ENCODE data around the gene TOR3A.

Gene TOR3A

DNA sequence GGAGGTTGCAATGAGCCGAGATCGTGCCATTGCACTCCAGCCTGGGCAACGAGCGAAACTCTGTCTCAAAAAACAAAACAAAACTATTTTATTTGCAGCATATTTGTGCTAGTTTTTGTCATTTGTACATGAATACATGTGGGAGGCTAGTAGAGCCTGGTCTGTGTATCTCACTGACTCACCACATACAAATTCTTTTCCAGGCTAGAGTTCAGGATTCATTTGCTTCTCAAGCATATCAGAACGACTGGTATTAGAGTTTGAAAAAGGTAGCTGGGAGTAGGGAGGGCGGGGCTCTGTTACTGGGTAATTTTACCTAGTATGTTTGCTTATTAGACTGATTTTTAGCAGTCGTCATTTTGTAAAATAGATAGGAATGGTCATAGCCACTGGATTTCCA, 4.5 kb upstream of the TOR3A start:
- Histone ChIP-seq H3K4me3 (ENCODE audit: low read depth in 1 of 2, low read length in 2 of 2) (no peak overlapping the region), H3K27me3 (ENCODE audit: control insufficient read depth in 1 of 2, insufficient read depth in 2 of 2, low read length in 2 of 2) (no peaks in the 10 kb centered on the region), H3K9ac (ENCODE audit: low read depth in 1 of 2, low read length in 2 of 2) (no peak overlapping the region), H3K27ac (ENCODE audit: low read depth, low read length) (no peak overlapping the region), H3K4me1 (ENCODE audit: control insufficient read depth in 1 of 2, insufficient read depth in 2 of 2, low read length in 2 of 2) (peaks cover 9 to 17% of the 10 kb centered on the region in 2 donors), H3K9me3 (ENCODE audit: control insufficient read depth in 1 of 2, low read length in 2 of 2) (no peaks in the 10 kb centered on the region), H3K36me3 (ENCODE audit: control insufficient read depth in 1 of 2, insufficient read depth in 2 of 2, low read length in 2 of 2) (peaks cover 8% of the 10 kb centered on the region in 2 donors)

DNA sequence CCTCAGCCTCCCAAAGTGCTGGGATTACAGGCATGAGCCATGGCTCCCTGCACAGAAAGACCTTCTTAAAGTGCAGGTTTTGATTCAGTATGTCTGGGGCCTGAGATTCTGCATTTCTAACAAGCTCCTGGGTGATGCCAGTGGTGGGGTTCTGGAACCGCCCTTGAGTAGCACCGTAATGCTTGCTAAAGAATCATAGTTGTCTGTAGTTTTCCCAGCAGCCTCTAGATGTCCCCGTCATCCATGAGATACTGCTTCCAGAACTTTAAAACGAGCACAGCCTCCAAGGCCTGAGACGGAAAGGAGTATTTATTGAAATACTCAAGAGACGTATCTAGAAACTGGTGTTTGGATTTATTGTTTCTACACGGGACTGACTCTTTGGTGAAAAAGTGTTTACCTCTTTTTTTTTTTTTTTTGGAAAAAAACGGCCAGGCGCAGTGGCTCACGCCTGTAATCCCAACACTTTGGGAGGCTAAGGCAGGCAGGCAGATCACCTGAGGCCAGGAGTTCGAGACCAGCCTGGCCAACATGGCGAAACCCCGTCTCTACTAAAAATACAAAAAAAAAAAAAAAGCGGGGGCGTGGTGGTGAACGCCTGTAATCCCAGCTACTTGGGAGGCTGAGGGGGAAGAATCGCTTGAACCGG, 2.6 kb upstream of the TOR3A start:
- no peak overlapping the region for H3K4me3 ChIP-seq (ENCODE audit: low read depth in 1 of 2, low read length in 2 of 2)
- no peaks in the 10 kb centered on the region for H3K9me3 ChIP-seq (ENCODE audit: control insufficient read depth in 1 of 2, low read length in 2 of 2)
- peaks cover 18 to 31% of the 10 kb centered on the region in 2 donors for H3K4me1 ChIP-seq (ENCODE audit: control insufficient read depth in 1 of 2, insufficient read depth in 2 of 2, low read length in 2 of 2)
- peaks cover 0 to 5% of the 10 kb centered on the region in 2 donors for H3K36me3 ChIP-seq (ENCODE audit: control insufficient read depth in 1 of 2, insufficient read depth in 2 of 2, low read length in 2 of 2)
- H3K27ac ChIP-seq (ENCODE audit: low read depth, low read length) = no peak overlapping the region
- H3K9ac ChIP-seq (ENCODE audit: low read depth in 1 of 2, low read length in 2 of 2) = no peak overlapping the region
- no peaks in the 10 kb centered on the region for H3K27me3 ChIP-seq (ENCODE audit: control insufficient read depth in 1 of 2, insufficient read depth in 2 of 2, low read length in 2 of 2)

- Histone ChIP-seq H3K27me3 (ENCODE audit: control insufficient read depth in 1 of 2, insufficient read depth in 2 of 2, low read length in 2 of 2) (no peaks in the 10 kb centered on the region), H3K4me1 (ENCODE audit: control insufficient read depth in 1 of 2, insufficient read depth in 2 of 2, low read length in 2 of 2) (peaks cover 18 to 31% of the 10 kb centered on the region in 2 donors), H3K27ac (ENCODE audit: low read depth, low read length) (peak overlapping the region; percentile 64), H3K9ac (ENCODE audit: low read depth in 1 of 2, low read length in 2 of 2) (peak overlapping the region; percentile 81 to 98), H3K4me3 (ENCODE audit: low read depth in 1 of 2, low read length in 2 of 2) (peak overlapping the region; percentile 80 to 95), H3K36me3 (ENCODE audit: control insufficient read depth in 1 of 2, insufficient read depth in 2 of 2, low read length in 2 of 2) (peaks cover 0 to 14% of the 10 kb centered on the region in 2 donors), H3K9me3 (ENCODE audit: control insufficient read depth in 1 of 2, low read length in 2 of 2) (no peaks in the 10 kb centered on the region)
These were observed 794 bp upstream of the TOR3A start for GRCh38 chr1:179080866-179081686.

GRCh38 chr1:179082333-179082998, 596 bp downstream of the TOR3A start:
- H3K9ac ChIP-seq (ENCODE audit: low read depth in 1 of 2, low read length in 2 of 2) = peak overlapping the region; percentile 81 to 98
- peak overlapping the region; percentile 64 for H3K27ac ChIP-seq (ENCODE audit: low read depth, low read length)
- H3K36me3 ChIP-seq (ENCODE audit: control insufficient read depth in 1 of 2, insufficient read depth in 2 of 2, low read length in 2 of 2) = peaks cover 3 to 22% of the 10 kb centered on the region in 2 donors
- H3K4me3 ChIP-seq (ENCODE audit: low read depth in 1 of 2, low read length in 2 of 2) = peak overlapping the region; percentile 80 to 95
- H3K9me3 ChIP-seq (ENCODE audit: control insufficient read depth in 1 of 2, low read length in 2 of 2) = no peaks in the 10 kb centered on the region
- no peaks in the 10 kb centered on the region for H3K27me3 ChIP-seq (ENCODE audit: control insufficient read depth in 1 of 2, insufficient read depth in 2 of 2, low read length in 2 of 2)
- peaks cover 18 to 37% of the 10 kb centered on the region in 2 donors for H3K4me1 ChIP-seq (ENCODE audit: control insufficient read depth in 1 of 2, insufficient read depth in 2 of 2, low read length in 2 of 2)

GRCh38 chr1:179082999-179083335, 1.1 kb downstream of the TOR3A start:
- H3K4me3 ChIP-seq (ENCODE audit: low read depth in 1 of 2, low read length in 2 of 2) = peak overlapping the region; percentile 80 to 95
- no peaks in the 10 kb centered on the region for H3K27me3 ChIP-seq (ENCODE audit: control insufficient read depth in 1 of 2, insufficient read depth in 2 of 2, low read length in 2 of 2)
- H3K36me3 ChIP-seq (ENCODE audit: control insufficient read depth in 1 of 2, insufficient read depth in 2 of 2, low read length in 2 of 2) = peaks cover 3 to 26% of the 10 kb centered on the region in 2 donors
- H3K27ac ChIP-seq (ENCODE audit: low read depth, low read length) = no peak overlapping the region
- H3K9ac ChIP-seq (ENCODE audit: low read depth in 1 of 2, low read length in 2 of 2) = peak overlapping the region; percentile 81 to 98
- H3K9me3 ChIP-seq (ENCODE audit: control insufficient read depth in 1 of 2, low read length in 2 of 2) = no peaks in the 10 kb centered on the region
- H3K4me1 ChIP-seq (ENCODE audit: control insufficient read depth in 1 of 2, insufficient read depth in 2 of 2, low read length in 2 of 2) = peaks cover 18 to 37% of the 10 kb centered on the region in 2 donors

DNA sequence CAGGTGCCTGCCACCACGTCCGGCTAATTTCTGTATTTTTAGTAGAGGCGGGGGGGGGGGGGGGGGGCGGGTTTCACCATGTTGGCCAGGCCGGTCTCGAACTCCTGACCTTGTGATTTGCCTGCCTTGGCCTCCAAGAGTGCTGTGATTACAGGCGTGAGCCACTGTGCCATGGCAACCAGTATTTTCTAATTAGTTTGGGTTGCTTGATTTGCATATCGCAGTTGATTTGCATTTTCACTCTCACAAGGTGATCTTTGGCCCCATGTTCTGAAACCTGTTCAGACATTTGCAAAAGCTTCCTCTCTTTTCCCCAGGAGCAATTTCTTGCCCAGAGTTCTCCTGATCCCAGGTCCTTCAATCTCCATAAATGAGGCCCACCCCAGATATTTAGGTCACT, 1.7 kb downstream of the TOR3A start:
- Histone ChIP-seq H3K27me3 (ENCODE audit: control insufficient read depth in 1 of 2, insufficient read depth in 2 of 2, low read length in 2 of 2) (no peaks in the 10 kb centered on the region), H3K27ac (ENCODE audit: low read depth, low read length) (no peak overlapping the region), H3K4me1 (ENCODE audit: control insufficient read depth in 1 of 2, insufficient read depth in 2 of 2, low read length in 2 of 2) (peaks cover 18 to 39% of the 10 kb centered on the region in 2 donors), H3K36me3 (ENCODE audit: control insufficient read depth in 1 of 2, insufficient read depth in 2 of 2, low read length in 2 of 2) (peaks cover 3 to 30% of the 10 kb centered on the region in 2 donors), H3K9me3 (ENCODE audit: control insufficient read depth in 1 of 2, low read length in 2 of 2) (no peaks in the 10 kb centered on the region), H3K4me3 (ENCODE audit: low read depth in 1 of 2, low read length in 2 of 2) (peak overlapping the region in 1 of 2 donors; percentile 95), H3K9ac (ENCODE audit: low read depth in 1 of 2, low read length in 2 of 2) (peak overlapping the region; percentile 15 to 40)

DNA sequence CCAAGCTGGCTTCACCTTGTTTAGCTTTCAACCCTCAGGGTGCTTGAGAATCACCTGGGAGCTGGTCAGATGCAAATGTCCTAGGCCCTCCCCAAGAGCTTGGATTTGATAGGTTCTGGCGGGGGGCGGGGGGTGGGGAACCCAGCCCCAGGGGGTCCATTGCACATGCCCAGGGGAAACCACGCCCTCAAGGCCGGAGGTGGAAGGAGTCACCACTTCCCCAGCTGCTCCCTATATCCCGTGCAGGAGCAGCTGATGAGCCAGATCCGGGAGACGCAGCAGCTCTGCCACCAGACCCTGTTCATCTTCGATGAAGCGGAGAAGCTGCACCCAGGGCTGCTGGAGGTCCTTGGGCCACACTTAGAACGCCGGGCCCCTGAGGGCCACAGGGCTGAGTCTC, 5.8 kb downstream of the TOR3A start:
- H3K27me3 ChIP-seq (ENCODE audit: control insufficient read depth in 1 of 2, insufficient read depth in 2 of 2, low read length in 2 of 2) = no peaks in the 10 kb centered on the region
- H3K4me3 ChIP-seq (ENCODE audit: low read depth in 1 of 2, low read length in 2 of 2) = no peak overlapping the region
- H3K4me1 ChIP-seq (ENCODE audit: control insufficient read depth in 1 of 2, insufficient read depth in 2 of 2, low read length in 2 of 2) = peaks cover 9 to 27% of the 10 kb centered on the region in 2 donors
- no peaks in the 10 kb centered on the region for H3K9me3 ChIP-seq (ENCODE audit: control insufficient read depth in 1 of 2, low read length in 2 of 2)
- no peak overlapping the region for H3K9ac ChIP-seq (ENCODE audit: low read depth in 1 of 2, low read length in 2 of 2)
- peaks cover 6 to 68% of the 10 kb centered on the region in 2 donors for H3K36me3 ChIP-seq (ENCODE audit: control insufficient read depth in 1 of 2, insufficient read depth in 2 of 2, low read length in 2 of 2)
- H3K27ac ChIP-seq (ENCODE audit: low read depth, low read length) = no peak overlapping the region

DNA sequence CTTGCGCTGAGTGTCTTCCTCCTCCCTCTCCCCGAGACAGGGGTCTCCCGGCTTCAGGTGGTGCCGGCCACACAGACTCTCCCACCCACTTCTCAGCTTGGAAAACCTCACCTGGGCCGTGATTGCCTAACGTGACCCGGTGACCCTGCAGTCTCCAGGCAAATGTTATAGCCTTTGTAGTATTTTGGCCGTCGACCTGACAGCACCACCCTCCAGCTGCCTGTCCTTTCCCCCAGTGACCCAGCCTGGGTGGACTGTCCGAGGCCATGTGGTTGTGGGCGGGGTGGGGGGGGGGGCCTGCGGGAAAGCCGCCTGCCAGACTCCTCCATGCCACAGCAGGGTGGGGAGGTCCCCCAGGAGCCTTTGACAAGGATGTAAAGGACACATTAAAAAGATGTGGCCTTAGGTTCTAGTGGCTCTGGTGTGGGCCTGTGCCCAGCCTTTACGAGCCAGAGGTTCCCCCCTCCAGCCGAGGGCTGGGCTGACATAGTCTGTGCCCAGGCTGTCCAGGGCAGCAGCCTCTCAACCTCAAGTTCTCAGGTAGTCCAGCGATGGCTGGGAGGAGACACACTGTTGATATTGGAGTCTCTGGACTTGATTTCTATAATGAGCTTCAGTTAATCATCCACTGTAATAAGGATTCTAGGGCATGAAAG, 8.1 kb downstream of the TOR3A start:
- H3K4me3 ChIP-seq (ENCODE audit: low read depth in 1 of 2, low read length in 2 of 2) = no peak overlapping the region
- peaks cover 0 to 15% of the 10 kb centered on the region in 2 donors for H3K4me1 ChIP-seq (ENCODE audit: control insufficient read depth in 1 of 2, insufficient read depth in 2 of 2, low read length in 2 of 2)
- no peaks in the 10 kb centered on the region for H3K27me3 ChIP-seq (ENCODE audit: control insufficient read depth in 1 of 2, insufficient read depth in 2 of 2, low read length in 2 of 2)
- no peak overlapping the region for H3K9ac ChIP-seq (ENCODE audit: low read depth in 1 of 2, low read length in 2 of 2)
- no peaks in the 10 kb centered on the region for H3K9me3 ChIP-seq (ENCODE audit: control insufficient read depth in 1 of 2, low read length in 2 of 2)
- H3K36me3 ChIP-seq (ENCODE audit: control insufficient read depth in 1 of 2, insufficient read depth in 2 of 2, low read length in 2 of 2) = peaks cover 17 to 86% of the 10 kb centered on the region in 2 donors
- no peak overlapping the region for H3K27ac ChIP-seq (ENCODE audit: low read depth, low read length)

- Histone ChIP-seq H3K27me3 (ENCODE audit: control insufficient read depth in 1 of 2, insufficient read depth in 2 of 2, low read length in 2 of 2) (no peaks in the 10 kb centered on the region), H3K4me3 (ENCODE audit: low read depth in 1 of 2, low read length in 2 of 2) (no peak overlapping the region), H3K36me3 (ENCODE audit: control insufficient read depth in 1 of 2, insufficient read depth in 2 of 2, low read length in 2 of 2) (peaks cover 17 to 89% of the 10 kb centered on the region in 2 donors), H3K9ac (ENCODE audit: low read depth in 1 of 2, low read length in 2 of 2) (no peak overlapping the region), H3K9me3 (ENCODE audit: control insufficient read depth in 1 of 2, low read length in 2 of 2) (no peaks in the 10 kb centered on the region), H3K27ac (ENCODE audit: low read depth, low read length) (no peak overlapping the region), H3K4me1 (ENCODE audit: control insufficient read depth in 1 of 2, insufficient read depth in 2 of 2, low read length in 2 of 2) (peaks cover 0 to 15% of the 10 kb centered on the region in 2 donors)
These were observed 8.7 kb downstream of the TOR3A start for GRCh38 chr1:179090522-179090921.

Data from duodenal mucosa (tissue), 2 donors.